Measurements from ENCODE around the gene BTAF1.

- no peak for TF ChIP-seq POLR2A (IDR thresholded peaks at IDR 0.05; ENCODE audit: low read depth, low read length)
- TF ChIP-seq POLR2AphosphoS5 (IDR thresholded peaks at IDR 0.05; ENCODE audit: low read depth, low read length), result no peak
Measured at GRCh38 chr10:91932737-91933136, 9.2 kb downstream of the BTAF1 start.

Data from GM12892 (cell line).